ENCODE measurements around the gene MCC.

DNA sequence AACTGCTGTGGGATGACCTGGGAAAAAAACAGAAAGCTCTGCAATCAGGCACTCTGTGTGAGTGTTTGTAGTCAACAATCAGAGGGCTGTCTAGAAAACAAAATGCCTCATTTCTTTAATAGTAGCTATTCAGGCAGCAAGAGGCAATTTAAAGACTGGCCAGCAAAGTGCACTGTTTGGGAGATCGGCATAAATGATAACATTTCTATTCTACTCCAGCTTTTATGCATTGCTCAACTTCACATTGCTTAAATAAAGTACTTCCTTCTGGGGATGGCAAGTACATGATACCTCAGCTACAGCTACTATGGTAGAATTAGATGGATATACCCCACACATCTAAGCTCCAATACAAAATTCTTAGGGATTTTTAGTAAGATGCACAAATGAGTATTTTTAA lies 318.5 kb downstream of the MCC start:
- TF ChIP-seq EZH2 (IDR thresholded peaks at IDR 0.05; ENCODE audit: borderline replicate concordance, low read depth, low read length, poor library complexity, severe bottlenecking): no peak
- no peak for TF ChIP-seq CTCF (conservative IDR thresholded peaks at IDR 0.05; ENCODE audit: low read depth, low read length)

All from A673 (cell line).